Parathyroid adenoma (tissue), 2 donors: ENCODE data around the gene LCN1.

Source experiments
- H2AFZ ChIP-seq: fragments of 300-600 bp; sonication (generic); one replicate; pipeline ENCODE4 v1.7.0; 2017; ENCODE audit warnings: antibody characterized with exemption, mild to moderate bottlenecking
- H3K27ac ChIP-seq: fragments of 300-600 bp; sonication (generic); one replicate; pipeline ENCODE4 v1.7.0; 2017
- H3K27me3 ChIP-seq: fragments of 300-600 bp; sonication (generic); one replicate; pipeline ENCODE4 v1.7.0; 2017; ENCODE audit warnings: low read length; ENCODE audit not compliant: control insufficient read depth, insufficient read depth
- H3K36me3 ChIP-seq: fragments of 300-600 bp; sonication (generic); one replicate; pipeline ENCODE4 v1.7.0; 2017; ENCODE audit warnings: low read length; ENCODE audit not compliant: control insufficient read depth, insufficient read depth
- H3K4me1 ChIP-seq: fragments of 300-600 bp; sonication (generic); one replicate; pipeline ENCODE4 v1.7.0; 2017; ENCODE audit warnings: control low read depth
- H3K4me2 ChIP-seq: fragments of 300-600 bp; sonication (generic); one replicate; pipeline ENCODE4 v1.7.0; 2017; ENCODE audit warnings: low read length
- H3K4me3 ChIP-seq: fragments of 300-600 bp; sonication (generic); one replicate; pipeline ENCODE4 v1.7.0; 2017; ENCODE audit warnings: low read depth, low read length
- H3K79me2 ChIP-seq: fragments of 300-600 bp; sonication (generic); one replicate; pipeline ENCODE4 v1.7.0; 2017; ENCODE audit warnings: control low read depth
- H3K9ac ChIP-seq: fragments of 300-600 bp; sonication (generic); one replicate; pipeline ENCODE4 v1.7.0; 2017; ENCODE audit warnings: mild to moderate bottlenecking
- H3K9me3 ChIP-seq: fragments of 300-600 bp; sonication (generic); one replicate; pipeline ENCODE4 v1.7.0; 2017; ENCODE audit warnings: low read length; ENCODE audit not compliant: control insufficient read depth
- CTCF ChIP-seq: fragments of 300-600 bp; sonication (generic); IDR thresholded peaks from one replicate; pipeline ENCODE4 v1.7.0; 2017; ENCODE audit warnings: antibody characterized with exemption, mild to moderate bottlenecking
- donor health status: primary hyperparathyroidism.

Gene LCN1

GRCh38 chr9:135485385-135485784, 35.9 kb upstream of the LCN1 start:
- no peaks in the 10 kb centered on the region for H3K36me3 ChIP-seq
- no peaks in the 10 kb centered on the region for H3K79me2 ChIP-seq
- no peak overlapping the region for H3K27ac ChIP-seq
- no peak overlapping the region for H2AFZ ChIP-seq
- no peaks in the 10 kb centered on the region for H3K4me1 ChIP-seq
- TF ChIP-seq CTCF = no peak
- no peak overlapping the region for H3K9ac ChIP-seq
- no peak overlapping the region for H3K4me3 ChIP-seq
- no peaks in the 10 kb centered on the region for H3K9me3 ChIP-seq
- no peaks in the 10 kb centered on the region for H3K27me3 ChIP-seq
- no peak overlapping the region for H3K4me2 ChIP-seq

GRCh38 chr9:135485832-135486231, 35.4 kb upstream of the LCN1 start:
- H3K27me3 ChIP-seq = no peaks in the 10 kb centered on the region
- no peak overlapping the region for H2AFZ ChIP-seq
- no peak overlapping the region for H3K9ac ChIP-seq
- no peak overlapping the region for H3K4me2 ChIP-seq
- H3K4me3 ChIP-seq = no peak overlapping the region
- no peak for TF ChIP-seq CTCF
- H3K36me3 ChIP-seq = no peaks in the 10 kb centered on the region
- no peaks in the 10 kb centered on the region for H3K9me3 ChIP-seq
- no peaks in the 10 kb centered on the region for H3K79me2 ChIP-seq
- no peak overlapping the region for H3K27ac ChIP-seq
- no peaks in the 10 kb centered on the region for H3K4me1 ChIP-seq

GRCh38 chr9:135486267-135487065, 34.8 kb upstream of the LCN1 start:
- Histone ChIP-seq H3K27ac (no peak overlapping the region), H3K4me2 (no peak overlapping the region), H2AFZ (no peak overlapping the region), H3K9ac (no peak overlapping the region), H3K4me1 (no peaks in the 10 kb centered on the region), H3K27me3 (no peaks in the 10 kb centered on the region), H3K4me3 (no peak overlapping the region), H3K79me2 (no peaks in the 10 kb centered on the region), H3K36me3 (no peaks in the 10 kb centered on the region), H3K9me3 (no peaks in the 10 kb centered on the region)
- no peak for TF ChIP-seq CTCF

- no peaks in the 10 kb centered on the region for H3K79me2 ChIP-seq
These were observed 33.8 kb upstream of the LCN1 start for GRCh38 chr9:135487281-135488012.

More at GRCh38 chr9:135487281-135488012, 33.8 kb upstream of the LCN1 start:
- no peaks in the 10 kb centered on the region for H3K9me3 ChIP-seq
- H3K27ac ChIP-seq = no peak overlapping the region
- TF ChIP-seq CTCF = no peak
- no peak overlapping the region for H3K4me3 ChIP-seq
- no peak overlapping the region for H3K9ac ChIP-seq
- no peak overlapping the region for H2AFZ ChIP-seq
- H3K36me3 ChIP-seq = no peaks in the 10 kb centered on the region
- no peaks in the 10 kb centered on the region for H3K27me3 ChIP-seq
- H3K4me2 ChIP-seq = no peak overlapping the region
- H3K4me1 ChIP-seq = no peaks in the 10 kb centered on the region
